BJ (cell line): ENCODE data around the gene ZNF222. TPM values are rescaled to one million over a fixed set of nuclear protein-coding genes. Genes with fewer than 3 reads are reported as not detected.

ENCODE experiments used
- CTCF ChIA-PET: fragments of 350-600 bp; formaldehyde crosslinking; extraction: SDS; loops from one replicate; lab custom pipeline; 2021; ENCODE audit warnings: antibody characterized with exemption, inconsistent platforms; lab: Yijun Ruan, JAX
- POLR2A ChIA-PET: fragments of 300-600 bp; sonication (Branson Sonifier 250); formaldehyde crosslinking; extraction: SDS; loops from one replicate; lab custom pipeline; 2021; ENCODE audit warnings: antibody characterized with exemption; lab: Charles Lee
- DNase-seq: peaks from one replicate; pipeline ENCODE4 v3.0.0-alpha.2; 2011; ENCODE audit warnings: low read depth
- H3K27me3 ChIP-seq: 2 replicates; pipeline ENCODE4 v1.6.0; 2011; ENCODE audit warnings: low read length; ENCODE audit not compliant: control insufficient read depth, insufficient read depth
- H3K36me3 ChIP-seq: 2 replicates; pipeline ENCODE4 v1.5.1; 2011; ENCODE audit warnings: low read length; ENCODE audit not compliant: control insufficient read depth, insufficient read depth
- H3K4me3 ChIP-seq: 2 replicates; pipeline ENCODE4 v1.5.1; 2011; ENCODE audit warnings: low read depth, mild to moderate bottlenecking, control low read depth, low read length
- CTCF ChIP-seq: IDR thresholded peaks from 2 replicates; pipeline ENCODE4 v1.5.1; 2011; ENCODE audit warnings: low read depth, mild to moderate bottlenecking, control low read depth, inconsistent platforms, low read length, moderate library complexity; ENCODE audit not compliant: insufficient read depth
- polyA minus RNA-seq: library from RNA; depleted of rRNA, polyadenylated mRNA; stranded (reverse); fragments of >200 nt; gene quantifications from 2 replicates; pipeline ENCODE4 v1.2.3, GENCODE V29; 2011; rRNA and poly(A)+ RNA removed
- polyA plus RNA-seq: library from polyadenylated mRNA; depleted of rRNA; stranded (reverse); fragments of >200 nt; gene quantifications from 2 replicates; pipeline ENCODE4 v1.2.3, GENCODE V29; 2011; rRNA removed

Gene ZNF222
- polyA plus RNA-seq (3.2 and 5.4 TPM in 2 replicates), polyA minus RNA-seq (1.5 and 3.2 TPM in 2 replicates)

GRCh38 chr19:44025217-44025936, at the start of gene ZNF222:
Gene ZNF222, plus strand, starts transcription at chr19:44025379. Its CDS starts 58 bp downstream, at chr19:44025437.
- H3K4me3 ChIP-seq: peak within 1 kb of the TSS; percentile 78
- ChIA-PET CTCF (no interaction called here), POLR2A (no interaction called here)
- peak; percentile 50 for DNase-seq
- no peak for TF ChIP-seq CTCF
- no peaks in the 10 kb centered on the region for H3K36me3 ChIP-seq
- H3K27me3 ChIP-seq: no peaks in the 10 kb centered on the region; the same call in 1 of the 2 replicates

DNA sequence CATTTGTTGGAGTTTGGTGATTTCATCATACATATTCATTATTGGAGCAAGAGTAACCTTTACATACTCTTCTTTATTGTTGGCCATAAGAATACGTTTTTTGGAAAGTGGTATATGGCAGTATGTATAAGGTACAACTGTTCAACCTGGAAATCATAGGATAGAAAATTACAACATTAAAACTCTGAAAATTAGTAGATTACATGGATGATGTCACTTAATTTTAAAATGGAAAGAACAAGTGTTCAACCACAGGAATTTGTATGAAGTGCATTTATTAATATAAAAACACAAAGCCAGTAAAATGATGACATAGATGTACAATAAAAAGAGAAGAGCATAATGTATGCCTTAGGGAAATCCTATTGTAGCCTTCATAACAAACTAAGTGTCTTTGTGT, 48.4 kb upstream of the ZNF222 start:
- ChIA-PET POLR2A (no interaction called here), CTCF (no interaction called here)

GRCh38 chr19:43983544-43983911, 41.7 kb upstream of the ZNF222 start:
- no peaks in the 10 kb centered on the region for H3K36me3 ChIP-seq
- no peak for DNase-seq
- H3K4me3 ChIP-seq: peak overlapping the region; percentile 75
- ChIA-PET POLR2A (no interaction called here), CTCF (no interaction called here)
- no peaks in the 10 kb centered on the region for H3K27me3 ChIP-seq
- no peak for TF ChIP-seq CTCF

More for the DNA sequence above, 48.4 kb upstream of the ZNF222 start:
- Histone ChIP-seq H3K27me3 (no peaks in the 10 kb centered on the region), H3K4me3 (no peak overlapping the region), H3K36me3 (no peaks in the 10 kb centered on the region)
- DNase-seq: no peak
- TF ChIP-seq CTCF: no peak

DNA sequence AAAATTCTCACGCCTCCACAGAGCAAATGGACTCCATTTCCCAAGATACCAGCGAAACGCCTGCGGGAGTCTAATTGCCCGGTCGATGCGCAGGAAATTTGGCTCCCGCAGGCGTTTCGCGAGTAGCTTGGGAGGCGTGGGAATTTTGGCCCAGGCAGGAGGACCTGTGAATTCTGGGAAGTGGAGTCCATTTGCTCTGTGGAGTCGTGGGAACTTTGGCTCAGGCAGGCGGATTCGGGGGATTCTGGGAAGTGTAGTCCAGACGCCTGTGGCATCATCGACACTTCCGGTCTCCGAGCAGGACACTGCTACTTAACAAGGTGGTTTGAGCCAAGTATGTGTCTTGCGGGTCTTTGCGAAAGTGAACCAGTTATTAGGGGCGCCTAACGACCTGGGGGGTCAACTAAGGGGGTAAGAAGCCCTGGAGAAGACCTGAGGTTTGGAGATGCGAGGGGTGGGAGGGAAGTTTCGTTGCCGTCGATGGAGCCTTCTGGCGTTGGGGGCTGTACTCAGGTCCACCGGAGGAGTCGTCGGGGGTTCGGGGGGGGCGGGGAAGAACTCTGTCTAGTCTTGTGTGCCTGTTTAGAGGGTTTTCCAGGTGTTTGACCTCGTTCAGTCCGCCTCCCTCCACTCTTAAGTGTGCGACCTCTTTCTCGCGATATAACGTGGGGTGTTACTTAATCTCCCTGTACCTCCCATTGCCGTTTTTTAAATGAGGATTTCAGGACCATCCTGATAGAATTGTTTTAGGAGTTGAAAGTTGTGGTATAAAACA, 41.1 kb upstream of the ZNF222 start, which contains the start of gene ZNF155:
TSS of gene ZNF155 (plus strand) at position 277 of the 775 bp plus-strand sequence. CDS start 4,356 bp downstream, outside the sequence.
- Histone ChIP-seq H3K27me3 (no peaks in the 10 kb centered on the region), H3K36me3 (no peaks in the 10 kb centered on the region), H3K4me3 (peak within 1 kb of the TSS; percentile 75)
- ChIA-PET POLR2A (interaction anchor here (0.6 kb wide), 1 partner anchor 169 kb away, joined by 4 read pairs; no protein-coding TSS in a partner anchor), CTCF (no interaction called here)
- peak; percentile 70 for DNase-seq
- no peak for TF ChIP-seq CTCF

DNA sequence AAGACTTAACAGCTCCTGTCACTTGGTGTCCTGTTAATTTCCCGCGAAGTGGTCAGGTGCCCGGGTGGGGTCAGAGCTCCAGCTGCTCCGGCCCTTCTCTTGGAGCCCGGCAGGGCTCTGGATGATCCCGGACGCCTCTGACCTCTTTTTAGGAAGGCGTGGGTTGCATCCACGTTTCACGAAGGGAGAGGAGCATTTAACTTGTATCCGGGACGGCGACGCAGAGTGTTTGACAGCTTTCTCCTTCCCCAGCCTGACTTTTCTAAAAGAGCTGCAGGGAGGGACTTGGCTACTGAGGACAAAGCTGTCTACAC, 40.5 kb upstream of the ZNF222 start:
- ChIA-PET POLR2A (interaction anchor here (0.6 kb wide), 1 partner anchor 169 kb away, joined by 4 read pairs; no protein-coding TSS in a partner anchor), CTCF (no interaction called here)
- no peaks in the 10 kb centered on the region for H3K27me3 ChIP-seq
- H3K4me3 ChIP-seq: peak overlapping the region; percentile 75
- no peak for DNase-seq
- TF ChIP-seq CTCF: no peak
- no peaks in the 10 kb centered on the region for H3K36me3 ChIP-seq
